ENCODE results near the gene SYNGR3.
"Not testable (repeated sequence)": the region's sequence is repeated elsewhere in the genome, so short reads cannot be mapped to it uniquely, and the experiment has no call there.

Gene SYNGR3

GRCh38 chr16:1962161-1963153 is 27.3 kb upstream of the SYNGR3 start:
- not testable (repeated sequence) for H3K9me3 ChIP-seq (ENCODE audit: control insufficient read depth, insufficient read depth, low read length); H3K4me1 ChIP-seq (ENCODE audit: control insufficient read depth, insufficient read depth, low read length); H3K27me3 ChIP-seq (ENCODE audit: control insufficient read depth, insufficient read depth, low read length)
- Histone ChIP-seq H3K36me3 (ENCODE audit: control insufficient read depth, insufficient read depth, low read length) (peaks cover 27% of the 10 kb centered on the region), H3K9ac (ENCODE audit: low read depth, low read length) (peak overlapping the region; percentile 96), H3K4me3 (ENCODE audit: low read depth, low read length) (peak overlapping the region; percentile 30)

- no peaks in the 10 kb centered on the region for H3K27me3 ChIP-seq (ENCODE audit: control insufficient read depth, insufficient read depth, low read length)
- no peaks in the 10 kb centered on the region for H3K9me3 ChIP-seq (ENCODE audit: control insufficient read depth, insufficient read depth, low read length)
- H3K4me1 ChIP-seq (ENCODE audit: control insufficient read depth, insufficient read depth, low read length): peaks cover 6% of the 10 kb centered on the region
- H3K9ac ChIP-seq (ENCODE audit: low read depth, low read length): peak overlapping the region; percentile 96
- peaks cover 27% of the 10 kb centered on the region for H3K36me3 ChIP-seq (ENCODE audit: control insufficient read depth, insufficient read depth, low read length)
- H3K4me3 ChIP-seq (ENCODE audit: low read depth, low read length): peak overlapping the region; percentile 87
Observed at GRCh38 chr16:1963806-1964505, 25.8 kb upstream of the SYNGR3 start.

GRCh38 chr16:1964506-1965395 is 25.0 kb upstream of the SYNGR3 start, which contains the start of gene RPS2:
RPS2 (minus strand) TSS chr16:1964826; CDS start chr16:1964625, 201 bp downstream.
- Histone ChIP-seq H3K4me1 (ENCODE audit: control insufficient read depth, insufficient read depth, low read length) (peaks cover 6% of the 10 kb centered on the region), H3K27me3 (ENCODE audit: control insufficient read depth, insufficient read depth, low read length) (no peaks in the 10 kb centered on the region), H3K36me3 (ENCODE audit: control insufficient read depth, insufficient read depth, low read length) (peaks cover 27% of the 10 kb centered on the region), H3K4me3 (ENCODE audit: low read depth, low read length) (peak within 1 kb of the TSS; percentile 87), H3K9ac (ENCODE audit: low read depth, low read length) (peak within 1 kb of the TSS; percentile 96), H3K9me3 (ENCODE audit: control insufficient read depth, insufficient read depth, low read length) (no peaks in the 10 kb centered on the region)

- Histone ChIP-seq H3K9me3 (ENCODE audit: control insufficient read depth, insufficient read depth, low read length) (no peaks in the 10 kb centered on the region), H3K27me3 (ENCODE audit: control insufficient read depth, insufficient read depth, low read length) (no peaks in the 10 kb centered on the region), H3K9ac (ENCODE audit: low read depth, low read length) (peak overlapping the region; percentile 93), H3K4me1 (ENCODE audit: control insufficient read depth, insufficient read depth, low read length) (peaks cover 6% of the 10 kb centered on the region), H3K4me3 (ENCODE audit: low read depth, low read length) (peak overlapping the region; percentile 87), H3K36me3 (ENCODE audit: control insufficient read depth, insufficient read depth, low read length) (peaks cover 27% of the 10 kb centered on the region)
Observed at GRCh38 chr16:1965396-1966001, 24.3 kb upstream of the SYNGR3 start.

DNA sequence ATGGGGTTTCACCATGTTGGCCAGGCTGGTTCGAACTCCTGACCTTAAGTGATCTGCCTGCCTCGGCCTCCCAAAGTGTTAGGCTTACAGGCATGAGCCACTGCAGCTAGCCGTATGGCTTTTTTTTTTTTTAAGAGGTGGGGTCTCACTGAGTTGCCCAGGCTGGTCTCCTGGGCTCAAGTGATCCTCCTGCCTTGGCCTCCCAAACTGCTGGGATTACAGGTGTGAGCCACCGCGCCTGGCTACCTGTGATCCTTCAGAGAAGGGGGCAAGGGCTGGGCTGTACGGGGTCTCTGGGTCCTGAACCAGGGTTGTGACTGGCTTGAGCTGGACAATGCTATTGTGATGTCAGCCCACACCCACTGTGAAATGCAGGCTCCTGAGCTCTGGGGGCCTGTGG is 23.3 kb upstream of the SYNGR3 start, which contains the start of gene RNF151:
TSS of gene RNF151 (plus strand) at position 397 of the 400 bp plus-strand sequence. CDS start 26 bp downstream, outside the sequence.
- Histone ChIP-seq H3K9ac (ENCODE audit: low read depth, low read length) (peak within 1 kb of the TSS; percentile 93), H3K36me3 (ENCODE audit: control insufficient read depth, insufficient read depth, low read length) (peaks cover 27% of the 10 kb centered on the region), H3K9me3 (ENCODE audit: control insufficient read depth, insufficient read depth, low read length) (no peaks in the 10 kb centered on the region), H3K4me3 (ENCODE audit: low read depth, low read length) (peak within 1 kb of the TSS; percentile 87), H3K27me3 (ENCODE audit: control insufficient read depth, insufficient read depth, low read length) (no peaks in the 10 kb centered on the region), H3K4me1 (ENCODE audit: control insufficient read depth, insufficient read depth, low read length) (peaks cover 2% of the 10 kb centered on the region)

DNA sequence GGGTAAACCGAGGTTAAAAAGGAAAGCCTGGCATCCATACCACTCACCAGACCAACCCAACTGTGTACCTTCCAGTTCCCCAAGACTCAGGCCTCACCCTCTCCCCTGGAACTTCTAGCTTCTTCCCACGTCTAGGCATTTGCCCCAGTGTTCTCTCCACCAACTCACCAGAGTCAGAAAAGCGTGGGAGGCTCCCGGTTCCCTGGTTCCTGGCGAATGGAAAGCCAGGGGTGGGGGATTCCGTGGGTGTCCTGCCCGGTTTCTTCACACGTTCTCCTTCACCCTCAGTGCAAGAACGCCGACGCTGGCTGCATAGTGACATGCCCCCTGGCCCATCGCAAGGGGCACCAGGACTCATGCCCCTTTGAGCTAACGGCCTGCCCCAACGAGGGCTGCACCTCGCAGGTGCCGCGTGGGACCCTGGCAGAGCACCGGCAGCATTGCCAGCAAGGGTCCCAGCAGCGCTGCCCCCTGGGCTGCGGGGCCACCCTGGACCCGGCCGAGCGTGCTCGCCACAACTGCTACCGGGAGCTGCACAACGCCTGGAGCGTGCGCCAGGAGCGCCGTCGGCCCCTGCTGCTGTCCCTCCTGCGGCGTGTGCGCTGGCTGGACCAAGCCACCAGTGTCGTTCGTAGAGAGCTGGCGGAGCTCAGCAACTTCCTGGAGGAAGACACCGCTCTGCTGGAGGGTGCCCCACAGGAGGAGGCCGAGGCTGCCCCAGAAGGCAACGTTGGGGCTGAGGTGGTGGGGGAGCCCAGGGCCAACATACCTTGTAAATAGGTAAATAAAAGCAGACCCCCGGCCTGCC is 21.4 kb upstream of the SYNGR3 start:
- H3K4me1 ChIP-seq (ENCODE audit: control insufficient read depth, insufficient read depth, low read length): peaks cover 2% of the 10 kb centered on the region
- no peaks in the 10 kb centered on the region for H3K27me3 ChIP-seq (ENCODE audit: control insufficient read depth, insufficient read depth, low read length)
- H3K9me3 ChIP-seq (ENCODE audit: control insufficient read depth, insufficient read depth, low read length): no peaks in the 10 kb centered on the region
- no peak overlapping the region for H3K4me3 ChIP-seq (ENCODE audit: low read depth, low read length)
- peaks cover 9% of the 10 kb centered on the region for H3K36me3 ChIP-seq (ENCODE audit: control insufficient read depth, insufficient read depth, low read length)
- no peak overlapping the region for H3K9ac ChIP-seq (ENCODE audit: low read depth, low read length)

- Histone ChIP-seq H3K4me1 (ENCODE audit: control insufficient read depth, insufficient read depth, low read length) (no peaks in the 10 kb centered on the region), H3K4me3 (ENCODE audit: low read depth, low read length) (peak within 1 kb of the TSS; percentile 97), H3K9me3 (ENCODE audit: control insufficient read depth, insufficient read depth, low read length) (no peaks in the 10 kb centered on the region), H3K36me3 (ENCODE audit: control insufficient read depth, insufficient read depth, low read length) (peaks cover 30% of the 10 kb centered on the region), H3K9ac (ENCODE audit: low read depth, low read length) (peak within 1 kb of the TSS; percentile 89), H3K27me3 (ENCODE audit: control insufficient read depth, insufficient read depth, low read length) (no peaks in the 10 kb centered on the region)
Observed at GRCh38 chr16:1971796-1972489, 17.8 kb upstream of the SYNGR3 start, which contains the start of gene TBL3. TBL3 (plus strand) TSS chr16:1972053; CDS start chr16:1972165, 112 bp downstream.

DNA sequence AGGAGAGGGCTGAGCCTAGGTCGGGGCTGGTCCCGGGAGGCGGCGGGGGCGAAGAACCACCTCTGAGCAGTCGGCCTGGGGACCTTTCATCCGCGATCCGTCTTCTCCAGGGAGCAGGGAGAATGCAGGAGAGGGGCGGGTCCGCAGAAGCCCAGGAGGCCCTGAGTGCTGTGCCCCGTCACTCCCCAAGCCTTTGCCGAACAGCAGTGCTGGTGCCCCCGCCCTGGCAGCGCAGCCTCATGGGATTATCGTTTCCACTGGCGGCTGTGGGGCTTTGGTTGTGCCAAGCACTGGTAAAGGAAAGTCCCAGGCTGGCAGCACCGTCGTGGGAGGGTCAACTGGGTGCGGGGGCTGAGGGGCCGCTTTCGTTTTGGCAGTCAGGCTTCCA is 17.3 kb upstream of the SYNGR3 start:
- H3K9me3 ChIP-seq (ENCODE audit: control insufficient read depth, insufficient read depth, low read length): no peaks in the 10 kb centered on the region
- H3K9ac ChIP-seq (ENCODE audit: low read depth, low read length): peak overlapping the region; percentile 70
- no peaks in the 10 kb centered on the region for H3K27me3 ChIP-seq (ENCODE audit: control insufficient read depth, insufficient read depth, low read length)
- H3K36me3 ChIP-seq (ENCODE audit: control insufficient read depth, insufficient read depth, low read length): peaks cover 33% of the 10 kb centered on the region
- no peaks in the 10 kb centered on the region for H3K4me1 ChIP-seq (ENCODE audit: control insufficient read depth, insufficient read depth, low read length)
- H3K4me3 ChIP-seq (ENCODE audit: low read depth, low read length): peak overlapping the region; percentile 97

DNA sequence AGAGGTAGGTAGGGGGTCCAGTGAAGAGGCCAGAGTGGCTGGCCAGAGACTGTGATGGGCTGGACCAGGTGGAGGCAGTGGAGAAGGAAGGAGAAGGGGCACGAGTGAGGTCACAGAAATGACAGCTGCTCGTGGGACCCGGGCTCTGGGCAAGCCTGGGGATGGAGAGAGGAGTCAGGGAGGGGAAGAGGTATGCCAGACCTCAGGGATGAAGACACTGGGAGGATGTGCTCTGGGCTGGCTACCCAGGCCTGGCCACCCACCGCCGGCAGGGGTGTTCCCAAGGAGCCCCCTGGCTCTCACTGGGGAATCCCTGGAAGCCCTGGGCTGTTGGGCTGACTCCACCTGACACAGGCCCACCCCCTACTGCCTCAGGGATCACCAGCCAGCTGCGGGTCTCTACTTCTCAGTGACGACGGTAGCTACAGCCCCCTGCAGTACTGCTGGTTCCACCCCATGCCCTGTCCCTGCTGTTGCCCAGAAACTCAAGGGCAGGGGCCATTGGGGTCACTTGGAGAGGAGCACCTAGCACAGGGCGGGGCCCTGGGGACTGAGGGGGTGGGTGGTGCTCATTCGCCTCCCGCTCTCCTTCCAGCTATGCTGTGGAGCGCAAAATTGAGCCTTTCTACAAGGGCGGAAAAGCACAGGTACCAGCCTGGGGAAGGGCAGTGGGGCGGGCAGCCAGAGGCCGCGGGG is 16.2 kb upstream of the SYNGR3 start:
- no peak overlapping the region for H3K4me3 ChIP-seq (ENCODE audit: low read depth, low read length)

More for the DNA sequence above, 16.2 kb upstream of the SYNGR3 start:
- Histone ChIP-seq H3K9me3 (ENCODE audit: control insufficient read depth, insufficient read depth, low read length) (no peaks in the 10 kb centered on the region), H3K9ac (ENCODE audit: low read depth, low read length) (no peak overlapping the region), H3K36me3 (ENCODE audit: control insufficient read depth, insufficient read depth, low read length) (peaks cover 43% of the 10 kb centered on the region), H3K4me1 (ENCODE audit: control insufficient read depth, insufficient read depth, low read length) (no peaks in the 10 kb centered on the region), H3K27me3 (ENCODE audit: control insufficient read depth, insufficient read depth, low read length) (no peaks in the 10 kb centered on the region)

Measured in iPS-15b (cell line).